ENCODE data around the gene PDCD10.

The PDCD10 gene

GRCh38 chr3:167705840-167706239 is 28.9 kb downstream of the PDCD10 start:
- Histone ChIP-seq H3K4me1 (ENCODE audit: low read depth, poor library complexity, severe bottlenecking) (peaks cover 14% of the 10 kb centered on the region), H3K9ac (no peak overlapping the region), H3K4me2 (no peak overlapping the region), H4K20me1 (ENCODE audit: insufficient read depth) (0 out of 2 replicates have a peak, but pooled peaks cover 4% of the 10 kb centered on the region), H3K27me3 (ENCODE audit: insufficient read depth, low read depth) (no peaks in the 10 kb centered on the region), H3K79me2 (ENCODE audit: insufficient read depth, low read depth) (no peaks in the 10 kb centered on the region; the same call in 1 of the 2 replicates), H3K4me3 (IDR thresholded peaks at IDR 0.05; ENCODE audit: insufficient read depth, low read depth, low read length) (no peak overlapping the region), H3K27ac (no peak overlapping the region), H2AFZ (ENCODE audit: low read depth) (no peak overlapping the region), H3K36me3 (ENCODE audit: insufficient read depth) (peaks cover 3% of the 10 kb centered on the region; the same call in 1 of the 2 replicates)
- TF ChIP-seq CTCF (conservative IDR thresholded peaks at IDR 0.05; ENCODE audit: low read depth, low read length) = no peak

GRCh38 chr3:167700926-167701325 is 33.8 kb downstream of the PDCD10 start:
- Histone ChIP-seq H3K36me3 (ENCODE audit: insufficient read depth) (0 out of 2 replicates have a peak, but pooled peaks cover 3% of the 10 kb centered on the region), H3K4me2 (no peak overlapping the region), H4K20me1 (ENCODE audit: insufficient read depth) (0 out of 2 replicates have a peak, but pooled peaks cover 4% of the 10 kb centered on the region), H3K9ac (no peak overlapping the region), H3K79me2 (ENCODE audit: insufficient read depth, low read depth) (no peaks in the 10 kb centered on the region), H3K27me3 (ENCODE audit: insufficient read depth, low read depth) (no peaks in the 10 kb centered on the region), H3K27ac (no peak overlapping the region), H3K4me3 (IDR thresholded peaks at IDR 0.05; ENCODE audit: insufficient read depth, low read depth, low read length) (no peak overlapping the region), H3K4me1 (ENCODE audit: low read depth, poor library complexity, severe bottlenecking) (peaks cover 6% of the 10 kb centered on the region), H2AFZ (ENCODE audit: low read depth) (no peak overlapping the region)
- no peak for TF ChIP-seq CTCF (conservative IDR thresholded peaks at IDR 0.05; ENCODE audit: low read depth, low read length)

GRCh38 chr3:167700046-167700445 is 34.6 kb downstream of the PDCD10 start:
- no peak overlapping the region for H3K4me2 ChIP-seq
- H3K4me3 ChIP-seq (IDR thresholded peaks at IDR 0.05; ENCODE audit: insufficient read depth, low read depth, low read length) = no peak overlapping the region
- H3K9ac ChIP-seq = no peak overlapping the region
- no peak overlapping the region for H2AFZ ChIP-seq (ENCODE audit: low read depth)
- 0 out of 2 replicates have a peak, but pooled peaks cover 3% of the 10 kb centered on the region for H3K36me3 ChIP-seq (ENCODE audit: insufficient read depth)
- no peaks in the 10 kb centered on the region for H3K79me2 ChIP-seq (ENCODE audit: insufficient read depth, low read depth)
- no peak overlapping the region for H3K27ac ChIP-seq
- no peaks in the 10 kb centered on the region for H3K27me3 ChIP-seq (ENCODE audit: insufficient read depth, low read depth)
- no peak for TF ChIP-seq CTCF (conservative IDR thresholded peaks at IDR 0.05; ENCODE audit: low read depth, low read length)
- no peaks in the 10 kb centered on the region for H3K4me1 ChIP-seq (ENCODE audit: low read depth, poor library complexity, severe bottlenecking)
- H4K20me1 ChIP-seq (ENCODE audit: insufficient read depth) = 0 out of 2 replicates have a peak, but pooled peaks cover 2% of the 10 kb centered on the region

- peaks cover 32% of the 10 kb centered on the region for H3K4me1 ChIP-seq (ENCODE audit: low read depth, poor library complexity, severe bottlenecking)
- H3K79me2 ChIP-seq (ENCODE audit: insufficient read depth, low read depth) = no peaks in the 10 kb centered on the region
- no peak overlapping the region for H3K9ac ChIP-seq
- H3K4me3 ChIP-seq (IDR thresholded peaks at IDR 0.05; ENCODE audit: insufficient read depth, low read depth, low read length) = no peak overlapping the region
- H2AFZ ChIP-seq (ENCODE audit: low read depth) = no peak overlapping the region
- H3K4me2 ChIP-seq = no peak overlapping the region
- H3K36me3 ChIP-seq (ENCODE audit: insufficient read depth) = no peaks in the 10 kb centered on the region
- no peaks in the 10 kb centered on the region; the same call in 1 of the 2 replicates for H4K20me1 ChIP-seq (ENCODE audit: insufficient read depth)
- TF ChIP-seq CTCF (conservative IDR thresholded peaks at IDR 0.05; ENCODE audit: low read depth, low read length) = no peak
- H3K27ac ChIP-seq = no peak overlapping the region
- no peaks in the 10 kb centered on the region for H3K27me3 ChIP-seq (ENCODE audit: insufficient read depth, low read depth)
These were observed 40.6 kb downstream of the PDCD10 start for GRCh38 chr3:167694121-167694520.
